GM18517 (cell line): Measurements from ENCODE around the gene MYO1E.
"Not testable (repeated sequence)": the region's sequence is repeated elsewhere in the genome, so short reads cannot be mapped to it uniquely, and the experiment has no call there.

Source experiments
- ATAC-seq: cut with Tn5 transposase; IDR thresholded peaks from one replicate; pipeline ENCODE4 v1.9.1; 2021; ENCODE audit warnings: mild to moderate bottlenecking, moderate library complexity; ENCODE audit not compliant: unreplicated experiment

The MYO1E gene

GRCh38 chr15:59174151-59174834, 198.4 kb downstream of the MYO1E start:
- no peak for ATAC-seq

- ATAC-seq: no peak
These were observed 199.5 kb downstream of the MYO1E start for GRCh38 chr15:59173194-59173593.

- ATAC-seq: no peak
These were observed 200.3 kb downstream of the MYO1E start for GRCh38 chr15:59172289-59172901.

GRCh38 chr15:59171067-59171397, 201.6 kb downstream of the MYO1E start:
- no peak for ATAC-seq

GRCh38 chr15:59170295-59171066, 202.2 kb downstream of the MYO1E start:
- ATAC-seq: no peak

- no peak for ATAC-seq
These were observed 203.4 kb downstream of the MYO1E start for GRCh38 chr15:59169251-59169708.

GRCh38 chr15:59168536-59168935, 204.1 kb downstream of the MYO1E start:
- ATAC-seq: no peak

- no peak for ATAC-seq
These were observed 205.9 kb downstream of the MYO1E start for GRCh38 chr15:59166601-59167265.

- no peak for ATAC-seq
These were observed 206.5 kb downstream of the MYO1E start for GRCh38 chr15:59166166-59166565.

GRCh38 chr15:59165726-59166125, 206.9 kb downstream of the MYO1E start:
- ATAC-seq: no peak

GRCh38 chr15:59162080-59162479, 210.6 kb downstream of the MYO1E start:
- not testable (repeated sequence) for ATAC-seq

- ATAC-seq: no peak
These were observed 211.6 kb downstream of the MYO1E start for GRCh38 chr15:59160880-59161593.

GRCh38 chr15:59159210-59159609, 213.5 kb downstream of the MYO1E start:
- no peak for ATAC-seq

GRCh38 chr15:59158701-59159034, 214.0 kb downstream of the MYO1E start:
- ATAC-seq: no peak

GRCh38 chr15:59157840-59158700, 214.6 kb downstream of the MYO1E start:
- ATAC-seq: no peak

- no peak for ATAC-seq
These were observed 215.3 kb downstream of the MYO1E start for GRCh38 chr15:59157396-59157795.

GRCh38 chr15:59155431-59155830, 217.2 kb downstream of the MYO1E start:
- no peak for ATAC-seq

- ATAC-seq: no peak
These were observed 218.4 kb downstream of the MYO1E start for GRCh38 chr15:59154243-59154642.

- no peak for ATAC-seq
These were observed 219.2 kb downstream of the MYO1E start for GRCh38 chr15:59153466-59153865.
